Caco-2 (cell line): ENCODE data around the gene ZNF429. TPM values are rescaled to one million over a fixed set of nuclear protein-coding genes. Genes with fewer than 3 reads are reported as not detected.
"Not testable (repeated sequence)": the region's sequence is repeated elsewhere in the genome, so short reads cannot be mapped to it uniquely, and the experiment has no call there.

ENCODE experiments used
- BruUV-seq: library from RNA; stranded (reverse); fragments of 400-500 nt; replicated peaks from 2 replicates; lab custom pipeline; 2021; lab: Mats Ljungman, UMichigan
- CTCF ChIA-PET: fragments of 300-600 bp; sonication (Branson Sonifier 250); formaldehyde crosslinking; loops from one replicate; lab custom pipeline; 2022; ENCODE audit warnings: antibody characterized with exemption; lab: Charles Lee
- POLR2A ChIA-PET: fragments of 300-600 bp; sonication (Branson Sonifier 250); formaldehyde crosslinking; loops from one replicate; lab custom pipeline; 2022; ENCODE audit warnings: antibody characterized with exemption; lab: Charles Lee
- DNase-seq, 2 experiments: peaks; one replicate each; pipeline versions ENCODE4 v3.0.0 to v3.0.0-alpha.2; 2020 to 2022
- H3K27me3 ChIP-seq: replicated peaks from 2 replicates; pipeline ENCODE4 v1.6.0; 2011; ENCODE audit warnings: low read length; ENCODE audit not compliant: control insufficient read depth, insufficient read depth
- H3K36me3 ChIP-seq: 2 replicates; pipeline ENCODE4 v1.5.1; 2011; ENCODE audit warnings: low read length; ENCODE audit not compliant: control insufficient read depth, insufficient read depth
- H3K4me1 ChIP-seq: fragments of 250-450 bp; sonication (Bioruptor Pico); 2 replicates; pipeline ENCODE4 v1.5.1; 2020; ENCODE audit warnings: mild to moderate bottlenecking
- H3K4me3 ChIP-seq: 2 replicates; pipeline ENCODE4 v1.5.1; 2011; ENCODE audit warnings: low read depth, mild to moderate bottlenecking, control low read depth, low read length
- H3K9me3 ChIP-seq: fragments of 250-450 bp; sonication (Bioruptor Pico); 2 replicates; pipeline ENCODE4 v1.5.1; 2020; ENCODE audit warnings: mild to moderate bottlenecking, moderate library complexity
- H3K27ac Mint-ChIP-seq: one replicate; pipeline ENCODE4 v1.8.0; 2022; ENCODE audit warnings: mixed read lengths; ENCODE audit not compliant: unreplicated experiment
- H3K27me3 Mint-ChIP-seq: one replicate; pipeline ENCODE4 v1.8.0; 2022; ENCODE audit warnings: mixed read lengths; ENCODE audit not compliant: insufficient read depth, unreplicated experiment
- H3K36me3 Mint-ChIP-seq: one replicate; pipeline ENCODE4 v1.8.0; 2022; ENCODE audit warnings: mild to moderate bottlenecking, mixed read lengths; ENCODE audit not compliant: insufficient read depth, unreplicated experiment
- H3K4me1 Mint-ChIP-seq: one replicate; pipeline ENCODE4 v1.8.0; 2022; ENCODE audit warnings: low read depth, mixed read lengths; ENCODE audit not compliant: unreplicated experiment
- H3K4me3 Mint-ChIP-seq: one replicate; pipeline ENCODE4 v1.8.0; 2022; ENCODE audit warnings: mild to moderate bottlenecking, moderate library complexity, mixed read lengths; ENCODE audit not compliant: unreplicated experiment
- H3K9me3 Mint-ChIP-seq: one replicate; pipeline ENCODE4 v1.8.0; 2022; ENCODE audit warnings: mixed read lengths; ENCODE audit not compliant: unreplicated experiment
- intact Hi-C: fragments of 100-400 bp; cut with micrococcal nuclease; formaldehyde crosslinking; loops from one replicate; pipeline ENCODE4 v1.10.0; 2022; ENCODE audit not compliant: unreplicated experiment
- total RNA-seq: library from RNA; stranded (reverse); gene quantifications from 2 replicates; pipeline ENCODE4 v1.2.3, GENCODE V29; 2022
- TF ChIP-seq, protein P1 (sequence below), 2 experiments: fragments of 200-600 bp in 1 of 2; IDR thresholded peaks; 1 replicate in 1 of 2; 2 replicates in 1 of 2; pipeline versions ENCODE4 v1.5.1 to v1.8.0; 2011 to 2022; ENCODE audit warnings: antibody characterized with exemption in 1 of 2, control low read depth in 1 of 2, inconsistent platforms in 1 of 2, low read depth in 1 of 2, low read length in 1 of 2, mild to moderate bottlenecking in 1 of 2, moderate library complexity in 1 of 2; ENCODE audit not compliant: insufficient read depth in 1 of 2, severe bottlenecking in 1 of 2, unreplicated experiment in 1 of 2

The ZNF429 gene
- total RNA-seq, 1 experiment from 2014 or later, result 0.29 TPM

DNA sequence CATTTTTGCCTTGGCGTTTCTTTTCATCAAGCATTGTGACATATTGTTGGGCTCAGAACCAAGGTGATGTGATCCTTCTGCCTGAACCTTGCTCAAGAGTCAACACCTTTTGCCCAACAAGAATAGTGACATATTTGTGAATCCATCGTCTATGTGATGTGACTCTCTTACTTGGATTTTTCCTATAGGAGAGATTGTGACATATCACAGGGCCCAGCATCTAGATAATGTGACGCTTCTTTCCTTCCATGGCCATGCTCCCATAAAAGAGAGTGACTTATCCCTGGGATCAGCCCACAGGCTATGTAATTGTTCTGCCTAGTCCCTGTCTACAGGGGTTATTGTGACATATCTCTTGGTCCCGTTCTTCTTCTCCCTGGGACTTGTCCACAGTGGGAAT is 8.5 kb upstream of the ZNF429 start:
- TF ChIP-seq, protein P1, sequence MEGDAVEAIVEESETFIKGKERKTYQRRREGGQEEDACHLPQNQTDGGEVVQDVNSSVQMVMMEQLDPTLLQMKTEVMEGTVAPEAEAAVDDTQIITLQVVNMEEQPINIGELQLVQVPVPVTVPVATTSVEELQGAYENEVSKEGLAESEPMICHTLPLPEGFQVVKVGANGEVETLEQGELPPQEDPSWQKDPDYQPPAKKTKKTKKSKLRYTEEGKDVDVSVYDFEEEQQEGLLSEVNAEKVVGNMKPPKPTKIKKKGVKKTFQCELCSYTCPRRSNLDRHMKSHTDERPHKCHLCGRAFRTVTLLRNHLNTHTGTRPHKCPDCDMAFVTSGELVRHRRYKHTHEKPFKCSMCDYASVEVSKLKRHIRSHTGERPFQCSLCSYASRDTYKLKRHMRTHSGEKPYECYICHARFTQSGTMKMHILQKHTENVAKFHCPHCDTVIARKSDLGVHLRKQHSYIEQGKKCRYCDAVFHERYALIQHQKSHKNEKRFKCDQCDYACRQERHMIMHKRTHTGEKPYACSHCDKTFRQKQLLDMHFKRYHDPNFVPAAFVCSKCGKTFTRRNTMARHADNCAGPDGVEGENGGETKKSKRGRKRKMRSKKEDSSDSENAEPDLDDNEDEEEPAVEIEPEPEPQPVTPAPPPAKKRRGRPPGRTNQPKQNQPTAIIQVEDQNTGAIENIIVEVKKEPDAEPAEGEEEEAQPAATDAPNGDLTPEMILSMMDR (IDR thresholded peaks at IDR 0.05; ENCODE audit: insufficient read depth in 1 of 2, low read depth in 1 of 2, low read length in 1 of 2, severe bottlenecking in 1 of 2, unreplicated experiment in 1 of 2), result no peak
- DNase-seq, result no peak
- Histone ChIP-seq H3K9me3 (no peaks in the 10 kb centered on the region), H3K27me3 (no peaks in the 10 kb centered on the region), H3K36me3 (no peaks in the 10 kb centered on the region), H3K4me3 (no peak overlapping the region), H3K4me1 (no peaks in the 10 kb centered on the region)
- intact Hi-C loops, result no loop called here
- Mint-ChIP-seq H3K9me3 (peaks cover 33% of the 10 kb centered on the region), H3K27ac (no peak overlapping the region), H3K4me3 (no peak overlapping the region), H3K4me1 (no peaks in the 10 kb centered on the region), H3K27me3 (no peaks in the 10 kb centered on the region), H3K36me3 (no peaks in the 10 kb centered on the region)
- ChIA-PET POLR2A (no interaction called here), CTCF (no interaction called here)
- no TSS peak for BruUV-seq

GRCh38 chr19:21498651-21499050 is 6.8 kb upstream of the ZNF429 start:
- intact Hi-C loops, result no loop called here
- BruUV-seq, result no TSS peak
- H3K9me3 Mint-ChIP-seq, result peaks cover 42% of the 10 kb centered on the region

DNA sequence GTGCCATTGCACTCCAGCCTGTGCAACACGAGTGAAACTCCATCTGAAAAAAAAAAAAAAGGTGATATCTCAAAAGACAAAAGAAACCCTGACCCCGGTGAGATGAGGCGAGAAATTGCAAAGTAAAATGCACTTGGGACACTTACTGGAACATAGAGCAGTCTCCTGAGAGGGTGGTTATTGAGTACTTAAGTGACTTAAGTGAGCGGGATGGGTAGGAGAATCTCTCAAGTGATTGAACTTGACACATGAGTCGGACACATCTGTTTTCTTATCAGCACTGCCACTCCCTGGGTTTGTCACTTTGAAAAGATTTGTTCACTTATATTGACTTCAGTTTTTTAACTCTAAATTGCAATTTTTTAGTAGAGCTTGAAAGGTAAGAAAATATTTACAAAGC is 2.8 kb downstream of the ZNF429 start:
- no peaks in the 10 kb centered on the region for H3K27me3 ChIP-seq
- BruUV-seq, result no TSS peak
- H3K4me1 ChIP-seq, result no peaks in the 10 kb centered on the region
- intact Hi-C loops, result no loop called here
- no peak overlapping the region for H3K4me3 Mint-ChIP-seq
- no peaks in the 10 kb centered on the region for H3K27me3 Mint-ChIP-seq
- ChIA-PET CTCF (no interaction called here), POLR2A (no interaction called here)
- peaks cover 10% of the 10 kb centered on the region for H3K9me3 Mint-ChIP-seq
- no peak for DNase-seq
- no peaks in the 10 kb centered on the region for H3K4me1 Mint-ChIP-seq
- no peak overlapping the region for H3K4me3 ChIP-seq
- H3K9me3 ChIP-seq, result no peaks in the 10 kb centered on the region
- no peak overlapping the region for H3K27ac Mint-ChIP-seq
- H3K36me3 ChIP-seq, result no peaks in the 10 kb centered on the region
- TF ChIP-seq, protein P1 (IDR thresholded peaks at IDR 0.05; ENCODE audit: insufficient read depth in 1 of 2, low read depth in 1 of 2, low read length in 1 of 2, severe bottlenecking in 1 of 2, unreplicated experiment in 1 of 2), result no peak
- H3K36me3 Mint-ChIP-seq, result no peaks in the 10 kb centered on the region

More at GRCh38 chr19:21498651-21499050, 6.8 kb upstream of the ZNF429 start:
- H3K27ac Mint-ChIP-seq, result no peak overlapping the region
- DNase-seq, result no peak
- H3K4me3 Mint-ChIP-seq, result no peak overlapping the region
- H3K27me3 Mint-ChIP-seq, result no peaks in the 10 kb centered on the region
- no peaks in the 10 kb centered on the region for H3K9me3 ChIP-seq
- TF ChIP-seq, protein P1 (IDR thresholded peaks at IDR 0.05; ENCODE audit: insufficient read depth in 1 of 2, low read depth in 1 of 2, low read length in 1 of 2, severe bottlenecking in 1 of 2, unreplicated experiment in 1 of 2), result no peak
- ChIA-PET CTCF (no interaction called here), POLR2A (no interaction called here)
- H3K4me3 ChIP-seq, result no peak overlapping the region
- no peaks in the 10 kb centered on the region for H3K36me3 ChIP-seq
- H3K4me1 ChIP-seq, result no peaks in the 10 kb centered on the region
- H3K4me1 Mint-ChIP-seq, result no peaks in the 10 kb centered on the region
- no peaks in the 10 kb centered on the region for H3K36me3 Mint-ChIP-seq
- H3K27me3 ChIP-seq, result no peaks in the 10 kb centered on the region

GRCh38 chr19:21511058-21511457 is 5.7 kb downstream of the ZNF429 start:
- H3K27me3 ChIP-seq, H3K4me1 Mint-ChIP-seq, H3K27me3 Mint-ChIP-seq, H3K4me3 Mint-ChIP-seq, BruUV-seq, POLR2A ChIA-PET, H3K27ac Mint-ChIP-seq, H3K4me3 ChIP-seq, DNase-seq, CTCF ChIA-PET, H3K4me1 ChIP-seq, intact Hi-C loops, H3K36me3 Mint-ChIP-seq, H3K36me3 ChIP-seq, H3K9me3 Mint-ChIP-seq, H3K9me3 ChIP-seq: not testable (repeated sequence)

DNA sequence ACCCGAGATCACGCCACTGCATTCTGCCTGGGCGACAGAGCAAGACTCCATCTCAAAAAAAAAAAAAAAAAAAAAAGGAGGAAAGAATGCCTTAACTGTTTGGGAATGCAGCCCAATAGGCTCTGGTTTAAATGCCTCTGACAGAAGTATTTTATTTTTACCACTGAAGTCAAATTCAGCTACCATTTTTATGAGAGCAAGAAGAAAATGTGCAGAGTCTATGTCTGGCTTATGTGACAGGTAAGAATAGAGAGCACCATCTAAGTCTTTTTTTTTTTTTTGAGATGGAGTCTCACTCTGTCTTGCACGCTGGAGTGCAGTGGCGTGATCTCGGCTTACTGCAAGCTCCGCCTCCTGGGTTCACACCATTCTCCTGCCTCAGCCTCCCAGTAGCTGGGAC is 7.2 kb downstream of the ZNF429 start:
- H3K9me3 Mint-ChIP-seq, H3K36me3 ChIP-seq, H3K36me3 Mint-ChIP-seq, BruUV-seq, H3K4me3 Mint-ChIP-seq, H3K27me3 Mint-ChIP-seq, H3K4me3 ChIP-seq, H3K4me1 ChIP-seq, CTCF ChIA-PET, DNase-seq, POLR2A ChIA-PET, intact Hi-C loops, H3K27ac Mint-ChIP-seq, H3K27me3 ChIP-seq, H3K9me3 ChIP-seq, H3K4me1 Mint-ChIP-seq: not testable (repeated sequence)
